Measurements from ENCODE around the gene MID1IP1. TPM values are rescaled to one million over a fixed set of nuclear protein-coding genes. Genes with fewer than 3 reads are reported as not detected.

MID1IP1 gene
- total RNA-seq, result 20.5 TPM

DNA sequence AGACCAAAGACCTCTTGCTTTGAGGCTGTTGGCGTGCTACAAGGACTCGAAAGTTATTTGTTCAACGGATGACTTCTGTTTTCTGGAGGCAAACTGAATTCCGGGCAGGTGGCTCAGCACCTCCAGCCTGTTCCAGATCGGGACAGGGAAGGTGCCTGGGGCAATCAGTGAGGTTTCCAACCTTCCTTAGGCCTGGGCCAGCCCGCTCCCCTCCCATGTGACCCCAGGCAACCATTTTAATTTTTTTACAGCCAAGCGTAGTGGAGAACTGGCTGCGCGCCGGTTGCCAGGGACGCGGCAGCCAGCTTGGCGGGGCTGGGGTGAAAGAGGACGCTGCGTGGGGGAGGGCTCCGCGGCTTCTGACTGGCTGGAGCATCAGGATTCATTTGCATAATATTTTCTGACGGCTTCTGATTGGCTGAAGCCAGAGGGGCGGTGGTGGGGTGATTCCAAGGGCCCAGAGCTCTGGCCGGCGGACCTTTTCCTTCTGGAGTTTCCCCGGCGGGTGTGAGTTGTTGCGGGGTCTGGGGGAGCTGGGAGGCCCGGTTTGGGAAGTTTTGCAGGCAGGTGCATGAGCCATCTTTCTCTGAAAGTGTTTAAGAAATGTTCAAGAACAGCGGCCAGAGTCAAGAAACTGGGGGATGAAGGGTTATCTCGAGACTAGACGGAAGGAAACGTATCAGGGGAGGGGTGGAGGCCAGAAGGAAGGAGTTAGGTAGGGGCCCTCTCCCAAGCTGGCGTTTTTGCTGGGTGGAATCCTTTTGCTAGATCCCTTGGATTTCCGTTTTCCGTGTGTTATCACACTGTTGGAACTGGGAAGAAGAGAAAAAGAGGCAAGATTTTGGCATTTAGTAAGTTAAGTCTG, at the start of gene MID1IP1:
Gene MID1IP1, plus strand, starts transcription at position 479 of the 865 bp plus-strand sequence. CDS start 3,488 bp downstream, outside the sequence.
- peak; percentile 76 for DNase-seq

DNA sequence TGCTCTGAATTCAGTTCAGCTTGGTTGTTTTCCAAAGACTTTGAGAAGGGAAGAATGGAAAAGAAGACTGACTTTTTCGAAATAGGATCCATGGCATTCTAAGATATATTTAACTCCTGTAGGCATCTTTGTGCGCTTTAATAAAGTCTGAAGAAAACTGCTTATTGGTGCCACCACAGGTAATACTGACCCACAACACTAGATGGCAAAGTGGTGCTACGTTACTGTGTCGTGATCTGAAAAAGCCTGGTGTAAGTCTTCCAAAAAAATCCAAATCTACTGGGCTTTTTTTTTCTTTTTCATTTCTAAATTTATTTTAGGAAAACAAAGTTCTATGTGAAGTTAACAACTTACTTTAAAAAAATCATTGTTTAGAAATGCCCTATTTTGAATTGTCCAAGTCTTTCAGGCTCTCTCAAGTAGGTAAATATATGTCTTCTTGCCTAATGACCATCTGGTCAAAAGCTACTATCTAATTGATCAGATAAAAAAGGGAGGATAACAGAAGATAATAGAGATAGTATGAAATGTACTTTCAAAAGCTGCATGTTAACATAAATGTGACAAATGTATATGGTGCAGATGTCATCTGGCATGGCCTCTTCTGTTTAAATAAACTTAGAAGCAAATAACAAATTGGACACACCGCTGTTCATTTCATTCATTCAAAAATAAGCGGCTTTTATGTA, 47.0 kb upstream of the MID1IP1 start:
- DNase-seq, result peak; percentile 42

GRCh38 chrX:38754818-38755718, 46.2 kb upstream of the MID1IP1 start:
- DNase-seq, result peak; percentile 31

GRCh38 chrX:38760883-38761282, 40.4 kb upstream of the MID1IP1 start:
- no peak for DNase-seq

DNA sequence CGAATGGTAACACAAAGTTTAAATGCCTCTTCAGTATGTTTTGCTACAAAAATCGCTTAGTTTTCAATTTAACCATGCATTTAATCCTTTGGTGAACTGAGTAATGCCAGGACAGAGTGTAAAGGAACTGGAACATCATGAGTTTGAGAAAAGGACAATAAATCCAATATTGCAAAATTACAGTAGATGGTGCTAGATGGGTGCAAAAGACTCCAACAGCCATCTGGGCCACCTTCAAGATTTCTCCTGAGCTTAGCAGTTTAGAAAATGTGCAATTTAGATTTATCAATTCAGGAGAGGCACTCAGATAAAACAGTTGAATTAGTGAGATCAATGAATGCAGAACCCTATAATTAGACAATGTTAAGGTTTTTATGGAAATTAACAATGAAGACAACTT, 33.2 kb upstream of the MID1IP1 start:
- DNase-seq, result no peak

DNA sequence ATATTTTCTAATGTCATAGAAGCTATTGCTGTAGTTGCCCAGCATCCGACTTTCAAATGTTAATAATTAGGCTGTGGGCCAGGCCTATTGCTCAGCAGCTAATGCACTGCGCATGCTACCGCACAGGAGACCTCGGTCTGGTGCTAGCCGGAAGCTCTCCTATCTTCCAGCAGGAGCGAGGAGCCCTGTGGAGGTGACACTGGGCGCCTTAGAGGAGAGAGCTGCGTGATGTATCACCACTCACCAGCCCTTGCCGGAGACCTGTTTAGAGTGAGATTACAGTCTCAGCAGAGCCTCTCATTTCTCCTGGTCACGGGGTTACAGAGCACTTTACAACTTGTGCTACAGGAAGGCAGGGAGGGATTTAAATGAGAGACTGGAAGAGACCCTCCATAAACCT, 31.1 kb upstream of the MID1IP1 start:
- no peak for DNase-seq

GRCh38 chrX:38774249-38774648, 27.0 kb upstream of the MID1IP1 start:
- DNase-seq, result no peak

DNA sequence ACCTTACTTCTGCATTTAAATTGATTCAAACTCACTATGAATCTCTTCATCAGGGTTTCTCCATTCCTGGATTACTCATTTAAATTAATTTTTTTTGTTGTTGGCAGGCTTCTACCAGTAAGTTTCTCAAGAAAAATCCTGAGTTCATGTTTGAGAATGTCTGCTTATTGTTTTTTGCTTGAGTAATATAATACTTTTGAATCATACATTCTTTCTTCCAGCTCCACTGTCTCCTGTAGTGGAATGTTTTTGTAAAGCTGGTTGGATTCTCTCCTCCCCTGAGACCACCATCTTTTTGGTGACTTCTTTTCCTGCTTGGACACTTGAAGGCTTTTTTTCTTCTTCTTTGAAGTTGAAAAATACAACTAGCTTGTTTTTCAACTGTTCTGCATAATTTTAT, 4.3 kb upstream of the MID1IP1 start:
- DNase-seq, result no peak

DNA sequence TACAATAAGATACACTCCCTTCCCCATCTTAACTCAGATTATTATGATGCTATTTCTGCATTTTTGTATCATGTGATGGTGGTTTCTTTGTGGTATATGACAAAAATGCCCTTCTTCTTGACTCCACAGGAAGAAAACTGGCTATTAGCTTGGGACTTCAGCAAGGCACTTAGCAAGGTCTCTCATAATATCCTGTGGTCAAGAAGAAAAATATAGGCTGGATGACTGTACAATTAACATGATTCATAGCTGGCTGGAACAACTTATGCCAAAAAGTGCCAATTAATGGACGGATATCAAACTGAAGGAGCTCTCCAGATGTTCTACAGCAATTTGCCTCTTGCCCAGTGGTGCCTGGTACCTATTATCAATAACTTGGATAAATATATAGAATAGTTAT, 2.3 kb upstream of the MID1IP1 start:
- DNase-seq, result no peak

- DNase-seq, result peak; percentile 8
These were observed 1.2 kb upstream of the MID1IP1 start for GRCh38 chrX:38799995-38800580.

- no peak for DNase-seq
These were observed 2.0 kb downstream of the MID1IP1 start for GRCh38 chrX:38803243-38803587.

DNA sequence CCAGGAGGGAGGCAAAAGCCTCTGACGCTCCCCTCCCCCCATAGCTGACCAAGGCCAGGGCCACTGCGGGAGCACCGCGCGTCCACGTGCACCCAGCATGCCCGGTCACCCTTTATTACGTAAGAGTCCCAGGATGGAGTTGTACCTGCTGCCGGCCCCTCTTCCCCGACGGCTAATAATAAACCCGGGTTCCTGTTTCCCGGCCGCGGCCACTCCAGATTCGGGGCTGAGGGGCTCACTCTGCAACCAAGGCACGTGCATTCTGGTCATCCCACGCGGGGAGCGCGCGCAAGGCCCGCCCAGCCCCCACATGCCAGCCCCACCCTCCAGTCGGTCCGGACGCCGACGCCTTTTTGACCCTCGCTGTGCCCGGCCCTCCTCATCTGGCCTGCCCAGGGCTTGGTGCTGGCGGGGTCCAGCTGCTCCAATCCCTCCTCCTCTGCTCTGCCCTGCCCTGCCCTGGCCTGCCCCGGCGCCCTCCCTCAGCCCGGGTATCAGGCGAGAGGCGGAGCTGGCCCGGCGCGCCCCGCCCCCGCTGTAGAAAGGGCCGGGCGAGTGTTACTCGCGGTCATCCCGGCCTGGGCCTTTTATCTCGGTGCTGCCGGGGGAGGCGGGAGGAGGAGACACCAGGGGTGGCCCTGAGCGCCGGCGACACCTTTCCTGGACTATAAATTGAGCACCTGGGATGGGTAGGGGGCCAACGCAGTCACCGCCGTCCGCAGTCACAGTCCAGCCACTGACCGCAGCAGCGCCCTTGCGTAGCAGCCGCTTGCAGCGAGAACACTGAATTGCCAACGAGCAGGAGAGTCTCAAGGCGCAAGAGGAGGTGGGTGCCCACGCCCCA, 2.6 kb downstream of the MID1IP1 start:
- DNase-seq, result peak; percentile 37

- no peak for DNase-seq
These were observed 3.1 kb downstream of the MID1IP1 start for GRCh38 chrX:38804432-38804681.

- DNase-seq, result no peak
These were observed 3.6 kb downstream of the MID1IP1 start for GRCh38 chrX:38804682-38805431.

DNA sequence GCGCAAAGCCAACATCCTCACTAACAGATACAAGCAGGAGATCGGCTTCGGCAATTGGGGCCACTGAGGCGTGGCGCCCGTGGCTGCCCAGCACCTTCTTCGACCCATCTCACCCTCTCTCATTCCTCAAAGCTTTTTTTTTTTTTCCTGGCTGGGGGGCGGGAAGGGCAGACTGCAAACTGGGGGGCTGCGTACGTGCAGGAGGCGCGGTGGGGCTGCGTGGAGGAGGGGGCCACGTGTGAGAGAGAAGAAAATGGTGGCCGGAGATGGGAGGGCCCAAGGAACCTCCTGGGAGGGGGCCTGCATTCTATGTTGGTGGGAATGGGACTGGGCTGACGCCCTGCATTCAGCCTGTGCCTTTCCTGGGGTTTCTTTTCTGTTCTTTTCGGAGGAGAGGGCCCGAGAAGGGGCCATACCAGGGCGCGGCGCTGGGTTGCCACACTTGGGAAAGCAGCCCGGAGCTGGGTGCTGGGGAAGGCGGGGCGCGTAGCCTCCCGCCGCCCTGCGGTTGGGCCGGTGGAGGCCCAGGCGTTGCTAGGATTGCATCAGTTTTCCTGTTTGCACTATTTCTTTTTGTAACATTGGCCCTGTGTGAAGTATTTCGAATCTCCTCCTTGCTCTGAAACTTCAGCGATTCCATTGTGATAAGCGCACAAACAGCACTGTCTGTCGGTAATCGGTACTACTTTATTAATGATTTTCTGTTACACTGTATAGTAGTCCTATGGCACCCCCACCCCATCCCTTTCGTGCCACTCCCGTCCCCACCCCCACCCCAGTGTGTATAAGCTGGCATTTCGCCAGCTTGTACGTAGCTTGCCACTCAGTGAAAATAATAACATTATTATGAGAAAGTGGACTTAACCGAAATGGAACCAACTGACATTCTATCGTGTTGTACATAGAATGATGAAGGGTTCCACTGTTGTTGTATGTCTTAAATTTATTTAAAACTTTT, 4.5 kb downstream of the MID1IP1 start:
- DNase-seq, result no peak

DNA sequence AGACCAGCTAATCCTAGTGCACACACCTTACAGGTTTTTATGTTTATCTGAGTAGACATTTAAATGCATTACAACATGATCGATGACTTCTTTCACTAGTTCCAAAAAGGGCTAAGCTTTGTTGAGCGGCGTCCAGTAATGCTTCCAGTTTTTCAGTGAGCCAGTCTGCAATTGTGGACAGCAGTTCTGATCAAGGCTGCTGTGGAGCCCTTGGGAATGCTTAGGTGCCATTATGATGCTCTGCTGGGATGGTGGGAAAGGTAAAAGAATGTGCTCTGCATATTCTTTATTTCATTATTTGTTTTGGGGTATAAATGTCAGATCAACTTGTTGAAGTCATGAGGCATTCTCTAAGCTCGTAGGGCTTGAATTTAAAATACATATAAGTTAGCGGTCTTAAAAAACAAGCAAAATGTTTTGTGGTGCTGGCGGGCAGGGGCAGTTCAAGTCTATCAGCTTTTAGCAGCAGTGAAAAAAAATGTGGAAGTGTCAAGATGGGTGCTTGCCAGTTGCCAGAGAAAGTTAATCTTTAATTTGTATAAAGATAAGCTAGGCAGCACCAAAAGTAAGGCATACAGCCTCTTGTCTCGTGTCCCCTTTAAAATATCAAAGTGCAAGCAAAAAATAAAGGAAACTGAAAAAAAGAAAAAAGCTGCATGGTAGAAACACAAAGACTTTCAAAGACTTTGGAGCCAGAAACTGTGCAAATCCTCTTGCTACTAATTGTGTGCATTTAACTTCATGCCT, 5.8 kb downstream of the MID1IP1 start:
- DNase-seq, result no peak

- DNase-seq, result no peak
These were observed 6.6 kb downstream of the MID1IP1 start for GRCh38 chrX:38807873-38808272.

GRCh38 chrX:38811515-38812243, 10.4 kb downstream of the MID1IP1 start:
- no peak for DNase-seq

All from skin of body (tissue), 2 donors.